Thoracic aorta (tissue), 2 donors: ENCODE measurements around the gene CAB39. TPM values are rescaled to one million over a fixed set of nuclear protein-coding genes. Genes with fewer than 3 reads are reported as not detected.

Experiments used
- ATAC-seq: fragments of 150-250 bp; one replicate; pipeline ENCODE4 v1.8.0; 2017; ENCODE audit warnings: low read depth; ENCODE audit not compliant: insufficient number of reproducible peaks, low FRiP score
- DNase-seq: peaks from one replicate; pipeline ENCODE4 v3.0.0-alpha.2; 2020; ENCODE audit warnings: low spot score
- H3K27ac ChIP-seq, 2 donors: fragments of 200-600 bp; sonication (generic); 1 replicate in 1 of 2; 2 replicates in 1 of 2; pipeline ENCODE4 v1.5.1; 2016; ENCODE audit warnings: mild to moderate bottlenecking in 2 of 2, moderate library complexity in 2 of 2
- H3K27me3 ChIP-seq: fragments of 200-600 bp; sonication (generic); replicated peaks from 2 replicates; pipeline ENCODE4 v1.6.0; 2016; ENCODE audit warnings: mild to moderate bottlenecking; ENCODE audit not compliant: insufficient read depth
- H3K36me3 ChIP-seq: fragments of 200-600 bp; sonication (generic); one replicate; pipeline ENCODE4 v1.5.1; 2016
- H3K4me1 ChIP-seq, 2 donors: fragments of 200-600 bp; sonication (generic); 1 replicate in 1 of 2; 2 replicates in 1 of 2; pipeline versions ENCODE4 v1.5.1 to v1.6.0; 2016; ENCODE audit warnings: low read depth in 2 of 2, mild to moderate bottlenecking in 1 of 2; ENCODE audit not compliant: control insufficient read depth in 1 of 2
- H3K4me3 ChIP-seq: fragments of 200-600 bp; sonication (generic); 2 replicates; pipeline ENCODE4 v1.5.1; 2016; ENCODE audit warnings: mild to moderate bottlenecking
- H3K9me3 ChIP-seq: fragments of 200-600 bp; sonication (generic); 2 replicates; pipeline ENCODE4 v1.5.1; 2016
- total RNA-seq, 2 donors: library from RNA; depleted of rRNA; stranded (reverse); fragments of >200 nt; gene quantifications; one replicate each; pipeline versions ENCODE4 v1.1.0 to v1.2.3, GENCODE V29; 2016
- TF ChIP-seq, protein P1 (sequence below): fragments of 200-600 bp; sonication (generic); IDR thresholded peaks from one replicate; pipeline ENCODE4 v1.5.1; 2019; ENCODE audit warnings: antibody characterized with exemption

CAB39 gene
- total RNA-seq, 2 donors from 2014 or later, result 83.1 to 103 TPM

DNA sequence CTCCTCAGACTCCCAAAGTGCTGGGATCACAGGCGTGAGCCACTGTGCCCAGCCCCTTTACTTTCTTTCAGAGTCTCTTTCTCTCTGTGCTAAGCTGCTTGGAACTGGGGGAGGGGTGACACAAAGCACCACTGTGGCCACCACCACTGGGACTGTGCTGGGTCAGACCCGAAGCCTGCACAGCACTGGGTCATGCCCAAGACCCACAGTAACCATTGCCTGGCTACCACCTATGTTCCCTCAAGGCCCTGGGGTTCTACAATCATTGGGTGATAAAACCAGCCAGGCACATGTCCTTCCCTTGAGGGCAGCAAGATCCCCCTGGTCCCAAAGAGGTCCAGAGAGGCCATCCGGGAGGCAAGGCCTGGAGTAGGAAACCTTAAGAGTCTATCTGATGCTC lies 9.1 kb upstream of the CAB39 start:
- no peak for ATAC-seq
- Histone ChIP-seq H3K36me3 (no peaks in the 10 kb centered on the region), H3K4me1 (no peaks in the 10 kb centered on the region), H3K27ac (no peak overlapping the region), H3K27me3 (no peaks in the 10 kb centered on the region), H3K4me3 (no peak overlapping the region), H3K9me3 (no peaks in the 10 kb centered on the region)
- TF ChIP-seq, protein P1, sequence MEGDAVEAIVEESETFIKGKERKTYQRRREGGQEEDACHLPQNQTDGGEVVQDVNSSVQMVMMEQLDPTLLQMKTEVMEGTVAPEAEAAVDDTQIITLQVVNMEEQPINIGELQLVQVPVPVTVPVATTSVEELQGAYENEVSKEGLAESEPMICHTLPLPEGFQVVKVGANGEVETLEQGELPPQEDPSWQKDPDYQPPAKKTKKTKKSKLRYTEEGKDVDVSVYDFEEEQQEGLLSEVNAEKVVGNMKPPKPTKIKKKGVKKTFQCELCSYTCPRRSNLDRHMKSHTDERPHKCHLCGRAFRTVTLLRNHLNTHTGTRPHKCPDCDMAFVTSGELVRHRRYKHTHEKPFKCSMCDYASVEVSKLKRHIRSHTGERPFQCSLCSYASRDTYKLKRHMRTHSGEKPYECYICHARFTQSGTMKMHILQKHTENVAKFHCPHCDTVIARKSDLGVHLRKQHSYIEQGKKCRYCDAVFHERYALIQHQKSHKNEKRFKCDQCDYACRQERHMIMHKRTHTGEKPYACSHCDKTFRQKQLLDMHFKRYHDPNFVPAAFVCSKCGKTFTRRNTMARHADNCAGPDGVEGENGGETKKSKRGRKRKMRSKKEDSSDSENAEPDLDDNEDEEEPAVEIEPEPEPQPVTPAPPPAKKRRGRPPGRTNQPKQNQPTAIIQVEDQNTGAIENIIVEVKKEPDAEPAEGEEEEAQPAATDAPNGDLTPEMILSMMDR, result no peak
- no peak for DNase-seq

DNA sequence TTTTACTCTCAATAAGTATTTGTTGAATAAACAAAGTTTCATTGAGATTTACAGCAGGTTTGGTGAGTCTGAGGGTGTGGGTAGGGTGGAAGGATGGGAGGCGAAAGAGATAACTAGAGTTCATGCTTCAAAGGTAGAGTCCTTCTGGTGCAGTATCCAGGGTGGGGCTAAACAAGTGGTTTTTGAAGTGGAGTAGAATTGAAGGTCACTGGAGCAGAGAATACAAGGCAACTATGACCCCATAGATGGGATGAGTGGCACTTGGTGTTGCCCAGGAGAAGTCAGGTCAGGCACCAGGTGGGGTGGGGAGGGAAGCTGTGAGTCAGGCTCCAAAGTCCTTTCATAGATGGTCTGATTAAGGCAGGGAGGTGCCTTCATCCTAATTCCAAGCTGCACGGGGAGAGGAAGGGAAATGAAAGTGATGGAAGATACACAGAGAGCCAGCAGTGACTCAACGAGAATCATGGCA lies 6.6 kb upstream of the CAB39 start:
- no peak overlapping the region for H3K27ac ChIP-seq
- TF ChIP-seq, protein P1, result no peak
- DNase-seq, result no peak
- no peaks in the 10 kb centered on the region for H3K36me3 ChIP-seq
- no peak overlapping the region for H3K4me3 ChIP-seq
- ATAC-seq, result no peak
- H3K9me3 ChIP-seq, result no peaks in the 10 kb centered on the region
- H3K27me3 ChIP-seq, result no peaks in the 10 kb centered on the region
- H3K4me1 ChIP-seq, result no peaks in the 10 kb centered on the region

DNA sequence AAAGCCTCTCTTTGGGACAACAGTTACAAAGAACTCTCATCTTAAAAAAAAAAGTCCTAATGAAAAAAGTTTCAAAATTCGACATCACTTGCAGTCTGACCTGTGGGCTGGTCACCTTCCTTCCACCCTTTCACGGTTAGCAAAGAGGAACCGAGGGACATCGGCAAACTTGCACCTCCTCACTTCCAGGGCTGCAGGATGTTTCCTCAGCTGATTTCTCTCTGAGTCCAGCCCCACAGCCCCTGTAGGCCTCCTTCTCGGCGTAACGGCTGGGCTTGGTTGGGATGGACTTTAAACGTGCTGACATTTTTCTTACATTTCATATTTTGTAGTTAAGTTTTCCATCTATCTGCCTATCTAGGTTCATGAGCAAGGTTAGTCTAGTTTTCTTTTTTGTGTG lies 5.7 kb upstream of the CAB39 start:
- ATAC-seq (no peak), DNase-seq (no peak)
- Histone ChIP-seq H3K4me3 (no peak overlapping the region), H3K36me3 (no peaks in the 10 kb centered on the region), H3K27ac (no peak overlapping the region), H3K9me3 (no peaks in the 10 kb centered on the region), H3K27me3 (no peaks in the 10 kb centered on the region), H3K4me1 (peaks cover 0 to 5% of the 10 kb centered on the region in 2 donors)
- TF ChIP-seq, protein P1, result no peak

DNA sequence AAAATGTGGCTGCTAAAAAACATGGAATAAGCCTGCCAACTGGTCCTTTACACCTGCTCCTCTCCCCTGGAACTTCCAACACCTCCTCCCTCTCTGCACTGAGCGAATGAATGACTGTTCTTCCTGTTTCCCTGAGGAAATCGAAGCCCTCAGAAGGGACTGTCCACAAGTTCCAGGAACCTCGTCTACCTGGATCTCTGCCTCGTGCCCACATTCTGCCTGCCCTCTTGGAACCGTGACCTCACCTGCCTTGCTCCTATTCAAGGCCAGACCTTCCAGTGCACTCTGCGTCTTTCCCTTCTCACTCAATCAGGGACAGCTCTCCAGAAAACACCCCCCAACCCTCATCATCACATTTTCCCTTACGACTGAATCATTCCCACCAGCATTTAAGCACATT lies 4.4 kb upstream of the CAB39 start:
- DNase-seq (no peak), ATAC-seq (no peak)
- Histone ChIP-seq H3K27me3 (no peaks in the 10 kb centered on the region), H3K36me3 (no peaks in the 10 kb centered on the region), H3K9me3 (no peaks in the 10 kb centered on the region), H3K4me1 (peaks cover 0 to 9% of the 10 kb centered on the region in 2 donors), H3K4me3 (no peak overlapping the region), H3K27ac (no peak overlapping the region)
- TF ChIP-seq, protein P1, result no peak

DNA sequence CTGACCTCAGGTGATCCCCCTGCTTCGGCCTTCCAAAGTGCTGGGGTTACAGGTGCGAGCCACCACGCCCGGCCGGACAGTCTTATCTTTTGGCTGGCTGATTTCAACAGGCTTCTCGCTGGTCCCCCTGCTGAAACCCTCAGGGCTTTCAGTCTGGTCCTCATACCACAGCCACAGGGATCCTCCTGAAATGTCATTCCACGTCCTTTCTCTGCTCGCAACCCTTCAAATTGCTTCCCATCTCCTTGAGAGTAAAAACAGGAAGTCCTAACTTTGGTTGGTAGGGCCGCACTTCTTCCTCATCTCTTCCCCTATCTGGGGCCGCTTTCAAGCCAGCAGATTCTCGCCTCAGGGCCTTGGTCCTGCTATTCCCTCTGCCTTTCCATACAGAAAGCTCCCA lies 1.4 kb upstream of the CAB39 start:
- H3K36me3 ChIP-seq, result no peaks in the 10 kb centered on the region
- no peaks in the 10 kb centered on the region for H3K27me3 ChIP-seq
- no peak overlapping the region for H3K27ac ChIP-seq
- no peaks in the 10 kb centered on the region for H3K9me3 ChIP-seq
- ATAC-seq (no peak), DNase-seq (no peak)
- H3K4me3 ChIP-seq, result no peak overlapping the region
- TF ChIP-seq, protein P1, result no peak
- peaks cover 16 to 26% of the 10 kb centered on the region in 2 donors for H3K4me1 ChIP-seq
